Esophagus muscularis mucosa (tissue), 4 donors: ENCODE data around the gene HIVEP1. TPM values are rescaled to one million over a fixed set of nuclear protein-coding genes. Genes with fewer than 3 reads are reported as not detected.
A peak's percentile ranks its signal among the peaks of the same experiment; 100 is the strongest.

ENCODE experiments used
- DNase-seq: peaks from one replicate; pipeline ENCODE4 v3.0.0-alpha.2; 2017; ENCODE audit errors: extremely low spot score
- H3K27ac ChIP-seq, 4 donors: fragments of 200-600 bp; sonication (generic); replicated peaks in 1 of 4; 1 replicate in 3 of 4; 2 replicates in 1 of 4; pipeline ENCODE4 v1.5.1; 2016 to 2019; ENCODE audit warnings: mild to moderate bottlenecking in 1 of 4
- H3K27me3 ChIP-seq, 4 donors: fragments of 200-600 bp; sonication (generic); one replicate each; pipeline versions ENCODE4 v1.5.1 to v1.6.0; 2016 to 2019
- H3K36me3 ChIP-seq, 4 donors: fragments of 200-600 bp; sonication (generic); one replicate each; pipeline ENCODE4 v1.5.1; 2016 to 2019
- H3K4me1 ChIP-seq, 4 donors: fragments of 200-600 bp; sonication (generic); one replicate each; pipeline ENCODE4 v1.5.1; 2016 to 2019
- H3K4me3 ChIP-seq, 4 donors: fragments of 200-600 bp; sonication (generic); 1 replicate in 2 of 4; 2 replicates in 2 of 4; pipeline ENCODE4 v1.5.1; 2016 to 2019; ENCODE audit warnings: mild to moderate bottlenecking in 4 of 4, moderate library complexity in 1 of 4
- H3K9me3 ChIP-seq, 4 donors: fragments of 200-600 bp; sonication (generic); 1 replicate in 3 of 4; 2 replicates in 1 of 4; pipeline ENCODE4 v1.5.1; 2016 to 2019
- EP300 ChIP-seq: sonication (generic); formaldehyde crosslinking; IDR thresholded peaks from one replicate; pipeline ENCODE4 v1.6.1; 2017; ENCODE audit warnings: antibody characterized with exemption
- POLR2A ChIP-seq: fragments of 450-650 bp; IDR thresholded peaks from one replicate; pipeline ENCODE4 v1.6.1; 2017; ENCODE audit warnings: antibody characterized with exemption, moderate library complexity, mild to moderate bottlenecking, low read depth
- POLR2AphosphoS5 ChIP-seq, 2 donors: sonication (generic); formaldehyde crosslinking; IDR thresholded peaks; one replicate each; pipeline ENCODE4 v1.6.1; 2017; ENCODE audit warnings: antibody characterized with exemption in 2 of 2
- WGBS: methylation state at CpG from one replicate; pipeline ENCODE4 v1.1.5; 2018; 5-methylcytosine and 5-hydroxymethylcytosine counted together
- intact Hi-C: fragments of 100-400 bp; cut with DNase I; formaldehyde crosslinking; loops from one replicate; pipeline ENCODE4 v1.15.1; 2023
- total RNA-seq, 4 donors: library from RNA; depleted of rRNA; stranded (reverse); fragments of >200 nt; gene quantifications; one replicate each; pipeline versions ENCODE4 v1.1.0 to v1.2.1, GENCODE V29; 2016
- TF ChIP-seq, protein P1 (sequence below), 3 experiments: fragments of 200-600 bp in 2 of 3; fragments of 450-650 bp in 1 of 3; sonication (generic) in 2 of 3; IDR thresholded peaks; one replicate each; pipeline ENCODE4 v1.5.1; 2017 to 2019; ENCODE audit warnings: antibody characterized with exemption in 3 of 3, mild to moderate bottlenecking in 2 of 3, moderate library complexity in 1 of 3

The HIVEP1 gene
- total RNA-seq, 4 donors from 2014 or later, result 16.2 to 28.3 (median 25.1) TPM

- intact Hi-C loops, result no loop called here
- Histone ChIP-seq H3K4me3 (no peak overlapping the region), H3K36me3 (no peaks in the 10 kb centered on the region), H3K27ac (no peak overlapping the region), H3K9me3 (no peaks in the 10 kb centered on the region), H3K4me1 (peaks cover 5 to 31% (median 10%) of the 10 kb centered on the region in 4 donors), H3K27me3 (no peaks in the 10 kb centered on the region)
- 76% methylated on average over 5 of the region's 5 CpGs for WGBS
- TF ChIP-seq, protein P1, sequence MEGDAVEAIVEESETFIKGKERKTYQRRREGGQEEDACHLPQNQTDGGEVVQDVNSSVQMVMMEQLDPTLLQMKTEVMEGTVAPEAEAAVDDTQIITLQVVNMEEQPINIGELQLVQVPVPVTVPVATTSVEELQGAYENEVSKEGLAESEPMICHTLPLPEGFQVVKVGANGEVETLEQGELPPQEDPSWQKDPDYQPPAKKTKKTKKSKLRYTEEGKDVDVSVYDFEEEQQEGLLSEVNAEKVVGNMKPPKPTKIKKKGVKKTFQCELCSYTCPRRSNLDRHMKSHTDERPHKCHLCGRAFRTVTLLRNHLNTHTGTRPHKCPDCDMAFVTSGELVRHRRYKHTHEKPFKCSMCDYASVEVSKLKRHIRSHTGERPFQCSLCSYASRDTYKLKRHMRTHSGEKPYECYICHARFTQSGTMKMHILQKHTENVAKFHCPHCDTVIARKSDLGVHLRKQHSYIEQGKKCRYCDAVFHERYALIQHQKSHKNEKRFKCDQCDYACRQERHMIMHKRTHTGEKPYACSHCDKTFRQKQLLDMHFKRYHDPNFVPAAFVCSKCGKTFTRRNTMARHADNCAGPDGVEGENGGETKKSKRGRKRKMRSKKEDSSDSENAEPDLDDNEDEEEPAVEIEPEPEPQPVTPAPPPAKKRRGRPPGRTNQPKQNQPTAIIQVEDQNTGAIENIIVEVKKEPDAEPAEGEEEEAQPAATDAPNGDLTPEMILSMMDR (IDR thresholded peaks at IDR 0.05), result no peak
- TF ChIP-seq POLR2A (no peak), POLR2AphosphoS5 (IDR thresholded peaks at IDR 0.05) (no peak), EP300 (no peak)
- DNase-seq, result no peak
Observed at GRCh38 chr6:12058172-12058961, 46.3 kb downstream of the HIVEP1 start.

- Histone ChIP-seq H3K27ac (no peak overlapping the region), H3K4me3 (peak overlapping the region in 1 of 4 donors; percentile 35), H3K9me3 (no peaks in the 10 kb centered on the region), H3K36me3 (no peaks in the 10 kb centered on the region), H3K27me3 (no peaks in the 10 kb centered on the region), H3K4me1 (peaks cover 13 to 45% (median 21%) of the 10 kb centered on the region in 4 donors)
- intact Hi-C loops, result no loop called here
- WGBS, result 64% methylated on average over 15 of the region's 15 CpGs
- peak in 1 of 2 donors; percentile 7 for TF ChIP-seq POLR2AphosphoS5 (IDR thresholded peaks at IDR 0.05)
- TF ChIP-seq EP300, result no peak
- TF ChIP-seq, protein P1 (IDR thresholded peaks at IDR 0.05), result no peak
- no peak for TF ChIP-seq POLR2A
- DNase-seq, result no peak
Observed at GRCh38 chr6:12060780-12061609, 48.9 kb downstream of the HIVEP1 start.

DNA sequence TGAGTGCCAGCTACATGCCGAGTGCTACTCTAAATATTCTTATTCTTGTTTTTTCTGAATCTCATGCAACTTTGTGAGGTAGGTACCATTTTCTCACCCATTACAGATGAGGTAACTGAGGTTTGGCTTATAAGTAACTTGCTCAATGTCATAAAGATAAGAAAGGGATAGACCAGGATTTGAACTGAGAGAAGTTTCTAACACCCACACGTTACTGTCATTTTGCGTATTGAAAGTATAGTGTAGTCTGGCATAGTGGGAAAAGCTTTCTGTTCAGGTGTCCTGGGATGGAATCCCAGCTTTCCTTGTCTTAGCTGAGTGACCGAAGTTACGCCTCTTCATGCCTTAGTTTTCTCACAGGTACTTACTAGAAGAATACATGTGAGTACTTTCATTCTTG is 50.5 kb downstream of the HIVEP1 start:
- 94% methylated on average over 5 of the region's 5 CpGs for WGBS
- peaks cover 20 to 50% (median 27%) of the 10 kb centered on the region in 4 donors for H3K4me1 ChIP-seq
- TF ChIP-seq EP300, result no peak
- no peak for TF ChIP-seq POLR2A
- TF ChIP-seq POLR2AphosphoS5 (IDR thresholded peaks at IDR 0.05), result no peak
- TF ChIP-seq, protein P1 (IDR thresholded peaks at IDR 0.05), result no peak
- no peak overlapping the region for H3K4me3 ChIP-seq
- no peak overlapping the region for H3K27ac ChIP-seq
- no peaks in the 10 kb centered on the region for H3K27me3 ChIP-seq
- no peak for DNase-seq
- H3K36me3 ChIP-seq, result no peaks in the 10 kb centered on the region
- intact Hi-C loops, result no loop called here
- no peaks in the 10 kb centered on the region for H3K9me3 ChIP-seq

DNA sequence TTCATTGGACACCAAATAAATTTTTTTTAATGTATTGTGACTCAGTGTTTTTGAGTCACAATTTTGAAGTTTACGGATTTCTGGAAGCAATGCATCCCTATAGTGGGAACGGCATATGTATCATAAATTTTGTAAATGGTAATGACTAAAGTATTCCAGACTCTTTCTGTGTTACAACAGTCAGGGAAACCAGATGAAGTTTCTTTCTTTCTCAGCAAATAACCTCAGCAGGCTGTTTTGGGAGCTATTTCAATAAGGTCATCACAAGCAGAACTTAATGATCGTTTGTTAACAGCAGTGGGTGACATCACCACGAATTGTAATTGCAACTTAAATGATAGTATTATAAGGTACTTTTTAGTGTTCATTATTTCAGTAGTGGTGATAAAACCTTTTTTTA is 52.0 kb downstream of the HIVEP1 start:
- no peak overlapping the region for H3K4me3 ChIP-seq
- intact Hi-C loops, result no loop called here
- H3K27me3 ChIP-seq, result no peaks in the 10 kb centered on the region
- H3K27ac ChIP-seq, result no peak overlapping the region
- H3K36me3 ChIP-seq, result no peaks in the 10 kb centered on the region
- DNase-seq, result no peak
- TF ChIP-seq, protein P1 (IDR thresholded peaks at IDR 0.05), result no peak
- no peak for TF ChIP-seq EP300
- no peak for TF ChIP-seq POLR2A
- no peak for TF ChIP-seq POLR2AphosphoS5 (IDR thresholded peaks at IDR 0.05)
- 88% methylated on average over 4 of the region's 4 CpGs for WGBS
- peaks cover 13 to 37% (median 17%) of the 10 kb centered on the region in 4 donors for H3K4me1 ChIP-seq
- H3K9me3 ChIP-seq, result no peaks in the 10 kb centered on the region
